K562 (cell line): ENCODE results near the gene TOM1L1. TPM values are rescaled to one million over a fixed set of nuclear protein-coding genes. Genes with fewer than 3 reads are reported as not detected.

Experiments used
- ATAC-seq: fragments of 200-7000 bp; cut with Tn5 transposase; 3 replicates; pipeline ENCODE4 v1.9.1; 2020; ENCODE audit warnings: moderate library complexity
- BruUV-seq: library from RNA; stranded (reverse); fragments of 400-500 nt; replicated peaks from 2 replicates; lab custom pipeline; 2021; lab: Mats Ljungman, UMichigan
- CTCF ChIA-PET: fragments of 300-600 bp; formaldehyde crosslinking; extraction: SDS; loops from one replicate; lab custom pipeline; 2021; ENCODE audit warnings: low intra/inter-chr PET ratio; lab: Yijun Ruan, JAX
- POLR2A ChIA-PET: fragments of 300-600, 350-650 bp; sonication (Branson Sonifier 250); formaldehyde crosslinking; extraction: SDS; loops from one replicate; lab custom pipeline; 2021; ENCODE audit warnings: antibody characterized with exemption, inconsistent platforms; lab: Yijun Ruan, JAX
- DNase-seq, 4 experiments: peaks; one replicate each; pipeline versions ENCODE4 v3.0.0 to v3.0.0-alpha.2; 2011 to 2018; ENCODE audit warnings: low spot score in 3 of 4, mixed read lengths in 3 of 4; ENCODE audit errors: extremely low read depth in 1 of 4
- FAIRE-seq: peaks from 2 replicates; lab custom pipeline; 2011; peaks lifted over from hg19 to GRCh38; lab: Jason Lieb, UNC
- H2AFZ ChIP-seq: 2 replicates; pipeline ENCODE4 v1.6.0; 2011; ENCODE audit warnings: low read depth, low read length, control low read depth, inconsistent platforms
- H3K27ac ChIP-seq: fragments of 200-600 bp; 3 replicates; pipeline ENCODE4 v1.8.0; 2011; ENCODE audit warnings: low read depth, mild to moderate bottlenecking, control low read depth, inconsistent platforms, low read length, moderate library complexity, mixed read lengths; ENCODE audit errors: extremely low read depth
- H3K27me3 ChIP-seq, 2 experiments: fragments of 300-600 bp in 1 of 2; 2 replicates in 1 of 2; 3 replicates in 1 of 2; pipeline versions ENCODE4 v1.6.0 to v1.8.0; 2011; ENCODE audit warnings: inconsistent platforms in 2 of 2, low read length in 2 of 2, mild to moderate bottlenecking in 1 of 2, mixed read lengths in 1 of 2, moderate library complexity in 1 of 2; ENCODE audit not compliant: control insufficient read depth in 2 of 2, insufficient read depth in 2 of 2
- H3K36me3 ChIP-seq: fragments of 300-600 bp; 3 replicates; pipeline ENCODE4 v1.8.0; 2011; ENCODE audit warnings: mild to moderate bottlenecking, low read length, inconsistent platforms; ENCODE audit not compliant: control insufficient read depth, insufficient read depth
- H3K4me1 ChIP-seq, 2 experiments: fragments of 200-600 bp in 1 of 2; replicated peaks in 1 of 2; 2 replicates in 1 of 2; 3 replicates in 1 of 2; pipeline versions ENCODE4 v1.5.1 to v1.8.0; 2011; ENCODE audit warnings: inconsistent platforms in 2 of 2, low read length in 2 of 2, mild to moderate bottlenecking in 1 of 2, mixed read lengths in 1 of 2, moderate library complexity in 1 of 2; ENCODE audit not compliant: control insufficient read depth in 2 of 2, insufficient read depth in 2 of 2
- H3K4me2 ChIP-seq: 2 replicates; pipeline ENCODE4 v1.6.1; 2011; ENCODE audit warnings: low read length, control low read depth, inconsistent platforms, mixed read lengths; ENCODE audit not compliant: insufficient read depth
- H3K4me3 ChIP-seq: fragments of 200-600 bp; sonication (generic), shearing (Covaris generic); 2 replicates; pipeline ENCODE4 v1.5.1; 2016; ENCODE audit warnings: control low read depth, inconsistent platforms
- H3K79me2 ChIP-seq: fragments of 200-600 bp; 3 replicates; pipeline ENCODE4 v1.8.0; 2011; ENCODE audit warnings: low read length, inconsistent platforms; ENCODE audit not compliant: control insufficient read depth, insufficient read depth
- H3K9ac ChIP-seq, 2 experiments: 2 replicates each; pipeline versions ENCODE4 v1.6.0 to v1.6.1; 2011; ENCODE audit warnings: low read depth in 2 of 2, low read length in 2 of 2, control low read depth in 1 of 2, inconsistent platforms in 1 of 2, mild to moderate bottlenecking in 1 of 2, mixed read lengths in 1 of 2; ENCODE audit not compliant: insufficient read depth in 1 of 2
- H3K9me1 ChIP-seq: one replicate; pipeline ENCODE4 v1.6.0; 2011; ENCODE audit warnings: inconsistent platforms, mild to moderate bottlenecking, low read length, moderate library complexity; ENCODE audit not compliant: control insufficient read depth, insufficient read depth
- H3K9me3 ChIP-seq: replicated peaks from 2 replicates; pipeline ENCODE4 v1.5.1; 2011; ENCODE audit warnings: low read depth, low read length, inconsistent platforms; ENCODE audit not compliant: control insufficient read depth, insufficient read depth
- H4K20me1 ChIP-seq: replicated peaks from 2 replicates; pipeline ENCODE4 v1.6.1; 2011; ENCODE audit warnings: low read length, inconsistent platforms, mixed read lengths; ENCODE audit not compliant: control insufficient read depth, insufficient read depth
- BCOR ChIP-seq: fragments of 450-650 bp; IDR thresholded peaks from 2 replicates; pipeline ENCODE4 v1.6.1; 2016
- ELF1 ChIP-seq: fragments of 200-800 bp; sonication (Bioruptor generic); IDR thresholded peaks from 2 replicates; pipeline ENCODE4 v1.6.1; 2016; ENCODE audit warnings: missing genetic modification characterization, missing compliant biosample characterization
- GTF2A2 ChIP-seq: IDR thresholded peaks from 2 replicates; pipeline ENCODE4 v1.6.1; 2016; ENCODE audit warnings: mild to moderate bottlenecking, missing genetic modification characterization, missing compliant biosample characterization
- NR4A1 ChIP-seq, 2 experiments: fragments of 250-450 bp in 1 of 2; fragments of 450-650 bp in 1 of 2; sonication (Bioruptor Pico) in 1 of 2; IDR thresholded peaks; 2 replicates each; pipeline versions ENCODE4 v1.4.0 to v1.6.1; 2016 to 2020; ENCODE audit warnings: mild to moderate bottlenecking in 2 of 2, missing compliant biosample characterization in 1 of 2, missing genetic modification characterization in 1 of 2, moderate library complexity in 1 of 2
- RBM22 ChIP-seq: fragments of 200-400 bp; formaldehyde crosslinking; IDR thresholded peaks from 2 replicates; pipeline ENCODE4 v1.6.1; 2018; ENCODE audit warnings: low read length, low read depth; ENCODE audit not compliant: poor library complexity, severe bottlenecking
- YY1 ChIP-seq, 3 experiments: IDR thresholded peaks; 2 replicates each; pipeline ENCODE4 v1.6.1; 2011; ENCODE audit warnings: low read length in 2 of 3, mild to moderate bottlenecking in 2 of 3, moderate library complexity in 2 of 3, borderline replicate concordance in 1 of 3, control low read depth in 1 of 3, low read depth in 1 of 3; ENCODE audit not compliant: insufficient read depth in 3 of 3, insufficient replicate concordance in 2 of 3, control insufficient read depth in 1 of 3, insufficient read length in 1 of 3; ENCODE audit errors: extremely low read depth in 1 of 3
- ZNF644 ChIP-seq: fragments of 200-800 bp; sonication (Bioruptor generic); IDR thresholded peaks from 2 replicates; pipeline ENCODE4 v1.6.1; 2016; ENCODE audit warnings: low read depth, missing genetic modification characterization, missing compliant biosample characterization
- WGBS: fragments of 100-300 bp; shearing (Covaris generic); methylation state at CpG from one replicate; pipeline ENCODE4 v1.1.6; 2016; ENCODE audit warnings: low coverage, mixed read lengths; ENCODE audit not compliant: insufficient coverage; ENCODE audit errors: missing lambda C conversion rate; 5-methylcytosine and 5-hydroxymethylcytosine counted together
- in situ Hi-C: fragments of 300-500 bp; cut with MboI; formaldehyde crosslinking; loops from 4 replicates; pipeline ENCODE4 v1.15.0; 2018; ENCODE audit warnings: inconsistent platforms, mixed read lengths
- intact Hi-C: fragments of 100-400 bp; cut with micrococcal nuclease; formaldehyde crosslinking; loops from 2 replicates; pipeline ENCODE4 v1.14.2; 2022
- polyA plus RNA-seq, 8 experiments: library from polyadenylated mRNA; depleted of rRNA in 4 of 8; stranded (reverse) in 5 of 8; unstranded in 3 of 8; fragments of >200 nt; fragmentation: Nextera tagmentation in 2 of 8; fragmentation: Illumina TruSeq in 1 of 8; extraction: Ambion mirVana in 2 of 8; extraction: Trizol in 1 of 8; gene quantifications; 2 replicates each; pipeline versions ENCODE4 v1.2.1 to v1.2.3, GENCODE V29; 2011 to 2014; ENCODE audit warnings: inconsistent platforms in 1 of 8, missing spikeins in 1 of 8
- total RNA-seq, 7 experiments: library from RNA; depleted of rRNA in 6 of 7; stranded (reverse); fragments of >200 nt in 6 of 7; fragmentation: Illumina TruSeq in 2 of 7; extraction: Trizol in 2 of 7; gene quantifications; 2 replicates each; pipeline versions ENCODE4 v1.2.1 to v1.2.3, GENCODE V29; 2011 to 2021; ENCODE audit warnings: low replicate concordance in 1 of 7
- TF ChIP-seq, protein P1 (sequence below): IDR thresholded peaks from 2 replicates; pipeline ENCODE4 v1.6.1; 2014; ENCODE audit warnings: antibody characterized with exemption
- TF ChIP-seq, protein P2 (sequence below): sonication (generic); formaldehyde crosslinking; IDR thresholded peaks from 2 replicates; pipeline ENCODE4 v1.8.0; 2022; ENCODE audit warnings: missing genetic modification reagents, mild to moderate bottlenecking, borderline replicate concordance
- TF ChIP-seq, protein P3 (sequence below): fragments of 250-450 bp; sonication (Bioruptor Pico); IDR thresholded peaks from 2 replicates; pipeline ENCODE4 v1.4.0; 2020

The TOM1L1 gene
- total and polyA plus RNA-seq, 9 of the 15 experiments (the other 6 are each of a cell fraction or from before 2014, with no cell fraction given), result 21.3 to 74.3 (median 31.0) TPM

DNA sequence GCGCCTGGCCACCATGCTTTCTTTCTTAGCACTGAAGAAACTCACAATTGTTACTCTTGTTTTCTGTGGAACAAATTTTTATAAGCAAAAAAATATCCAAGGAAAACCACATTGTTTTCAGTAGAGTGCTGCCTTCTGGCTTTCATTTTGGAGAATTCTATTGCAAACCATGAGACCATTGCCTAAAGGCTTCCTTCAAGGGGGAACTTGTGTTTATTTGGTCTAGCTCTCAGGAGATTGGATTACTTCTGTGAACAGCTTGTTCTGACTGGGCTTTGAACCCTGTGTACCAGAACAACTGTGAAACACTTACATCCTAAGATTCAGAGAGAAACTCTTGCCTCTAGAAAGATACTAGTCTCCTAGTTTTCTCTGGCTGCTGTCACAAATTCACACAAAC, 32.1 kb downstream of the TOM1L1 start (continued):
- TF ChIP-seq, protein P1, sequence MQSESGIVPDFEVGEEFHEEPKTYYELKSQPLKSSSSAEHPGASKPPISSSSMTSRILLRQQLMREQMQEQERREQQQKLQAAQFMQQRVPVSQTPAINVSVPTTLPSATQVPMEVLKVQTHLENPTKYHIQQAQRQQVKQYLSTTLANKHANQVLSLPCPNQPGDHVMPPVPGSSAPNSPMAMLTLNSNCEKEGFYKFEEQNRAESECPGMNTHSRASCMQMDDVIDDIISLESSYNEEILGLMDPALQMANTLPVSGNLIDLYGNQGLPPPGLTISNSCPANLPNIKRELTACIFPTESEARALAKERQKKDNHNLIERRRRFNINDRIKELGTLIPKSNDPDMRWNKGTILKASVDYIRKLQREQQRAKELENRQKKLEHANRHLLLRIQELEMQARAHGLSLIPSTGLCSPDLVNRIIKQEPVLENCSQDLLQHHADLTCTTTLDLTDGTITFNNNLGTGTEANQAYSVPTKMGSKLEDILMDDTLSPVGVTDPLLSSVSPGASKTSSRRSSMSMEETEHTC, result no peak
- TF ChIP-seq GTF2A2 (tag), result no peak
- no peak for TF ChIP-seq BCOR
- TF ChIP-seq ELF1, result no peak
- TF ChIP-seq NR4A1 (CRISPR knock-in tag; IDR thresholded peaks at IDR 0.05), result no peak
- no peak for TF ChIP-seq NR4A1 (tag; IDR thresholded peaks at IDR 0.05)
- no peak for TF ChIP-seq YY1 (IDR thresholded peaks at IDR 0.05; ENCODE audit: borderline replicate concordance in 1 of 3, control insufficient read depth in 1 of 3, extremely low read depth in 1 of 3, insufficient read depth in 3 of 3, insufficient read length in 1 of 3, insufficient replicate concordance in 2 of 3, low read depth in 1 of 3, low read length in 2 of 3)
- TF ChIP-seq ZNF644 (tag), result no peak
- TF ChIP-seq, all 486 proteins: peak for 0

DNA sequence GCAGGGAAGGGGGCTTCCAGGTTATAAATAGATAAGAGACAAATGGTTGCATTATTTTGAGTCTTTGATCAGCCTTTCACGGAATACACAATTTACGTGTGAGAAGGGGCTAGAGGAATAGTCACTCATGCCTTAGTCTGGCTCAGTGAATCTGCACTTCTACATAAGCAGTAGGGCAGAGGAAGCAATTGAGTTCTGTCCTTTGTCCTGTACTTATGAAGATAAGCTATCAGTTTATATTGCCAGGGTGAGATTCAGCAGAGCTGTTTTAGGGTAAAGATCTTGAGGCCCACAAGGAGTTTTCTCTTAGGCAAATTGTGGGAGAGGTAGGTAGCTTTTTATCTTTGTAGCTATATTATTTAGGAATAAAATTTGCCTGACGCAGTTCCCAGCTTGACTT, 33.3 kb downstream of the TOM1L1 start:
- CTCF ChIA-PET, result no interaction called here
- no peak overlapping the region for H2AFZ ChIP-seq
- peaks cover 45% of the 10 kb centered on the region; the same call in 2 of the 3 replicates for H3K36me3 ChIP-seq
- in situ Hi-C loops (no loop called here), intact Hi-C loops (no loop called here)
- no peaks in the 10 kb centered on the region for H3K79me2 ChIP-seq
- DNase-seq, result no peak
- H3K4me2 ChIP-seq, result no peak overlapping the region
- 77% methylated on average over 3 of the region's 3 CpGs for WGBS
- POLR2A ChIA-PET, result interaction anchor here (0.9 kb wide), 1 partner anchor 12 kb away, joined by 3 read pairs; no protein-coding TSS in a partner anchor
- no peak overlapping the region for H3K9ac ChIP-seq
- ATAC-seq, result no peak
- no TSS peak for BruUV-seq
- FAIRE-seq, result no peak
- no peak overlapping the region for H3K27ac ChIP-seq
- no peaks in the 10 kb centered on the region for H3K27me3 ChIP-seq
- no peaks in the 10 kb centered on the region for H4K20me1 ChIP-seq
- no peaks in the 10 kb centered on the region for H3K4me1 ChIP-seq
- H3K9me3 ChIP-seq, result no peaks in the 10 kb centered on the region
- H3K9me1 ChIP-seq, result no peaks in the 10 kb centered on the region
- no peak overlapping the region for H3K4me3 ChIP-seq
- TF ChIP-seq, protein P2, sequence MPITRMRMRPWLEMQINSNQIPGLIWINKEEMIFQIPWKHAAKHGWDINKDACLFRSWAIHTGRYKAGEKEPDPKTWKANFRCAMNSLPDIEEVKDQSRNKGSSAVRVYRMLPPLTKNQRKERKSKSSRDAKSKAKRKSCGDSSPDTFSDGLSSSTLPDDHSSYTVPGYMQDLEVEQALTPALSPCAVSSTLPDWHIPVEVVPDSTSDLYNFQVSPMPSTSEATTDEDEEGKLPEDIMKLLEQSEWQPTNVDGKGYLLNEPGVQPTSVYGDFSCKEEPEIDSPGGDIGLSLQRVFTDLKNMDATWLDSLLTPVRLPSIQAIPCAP (CRISPR knock-in tag), result no peak
- TF ChIP-seq, protein P3, sequence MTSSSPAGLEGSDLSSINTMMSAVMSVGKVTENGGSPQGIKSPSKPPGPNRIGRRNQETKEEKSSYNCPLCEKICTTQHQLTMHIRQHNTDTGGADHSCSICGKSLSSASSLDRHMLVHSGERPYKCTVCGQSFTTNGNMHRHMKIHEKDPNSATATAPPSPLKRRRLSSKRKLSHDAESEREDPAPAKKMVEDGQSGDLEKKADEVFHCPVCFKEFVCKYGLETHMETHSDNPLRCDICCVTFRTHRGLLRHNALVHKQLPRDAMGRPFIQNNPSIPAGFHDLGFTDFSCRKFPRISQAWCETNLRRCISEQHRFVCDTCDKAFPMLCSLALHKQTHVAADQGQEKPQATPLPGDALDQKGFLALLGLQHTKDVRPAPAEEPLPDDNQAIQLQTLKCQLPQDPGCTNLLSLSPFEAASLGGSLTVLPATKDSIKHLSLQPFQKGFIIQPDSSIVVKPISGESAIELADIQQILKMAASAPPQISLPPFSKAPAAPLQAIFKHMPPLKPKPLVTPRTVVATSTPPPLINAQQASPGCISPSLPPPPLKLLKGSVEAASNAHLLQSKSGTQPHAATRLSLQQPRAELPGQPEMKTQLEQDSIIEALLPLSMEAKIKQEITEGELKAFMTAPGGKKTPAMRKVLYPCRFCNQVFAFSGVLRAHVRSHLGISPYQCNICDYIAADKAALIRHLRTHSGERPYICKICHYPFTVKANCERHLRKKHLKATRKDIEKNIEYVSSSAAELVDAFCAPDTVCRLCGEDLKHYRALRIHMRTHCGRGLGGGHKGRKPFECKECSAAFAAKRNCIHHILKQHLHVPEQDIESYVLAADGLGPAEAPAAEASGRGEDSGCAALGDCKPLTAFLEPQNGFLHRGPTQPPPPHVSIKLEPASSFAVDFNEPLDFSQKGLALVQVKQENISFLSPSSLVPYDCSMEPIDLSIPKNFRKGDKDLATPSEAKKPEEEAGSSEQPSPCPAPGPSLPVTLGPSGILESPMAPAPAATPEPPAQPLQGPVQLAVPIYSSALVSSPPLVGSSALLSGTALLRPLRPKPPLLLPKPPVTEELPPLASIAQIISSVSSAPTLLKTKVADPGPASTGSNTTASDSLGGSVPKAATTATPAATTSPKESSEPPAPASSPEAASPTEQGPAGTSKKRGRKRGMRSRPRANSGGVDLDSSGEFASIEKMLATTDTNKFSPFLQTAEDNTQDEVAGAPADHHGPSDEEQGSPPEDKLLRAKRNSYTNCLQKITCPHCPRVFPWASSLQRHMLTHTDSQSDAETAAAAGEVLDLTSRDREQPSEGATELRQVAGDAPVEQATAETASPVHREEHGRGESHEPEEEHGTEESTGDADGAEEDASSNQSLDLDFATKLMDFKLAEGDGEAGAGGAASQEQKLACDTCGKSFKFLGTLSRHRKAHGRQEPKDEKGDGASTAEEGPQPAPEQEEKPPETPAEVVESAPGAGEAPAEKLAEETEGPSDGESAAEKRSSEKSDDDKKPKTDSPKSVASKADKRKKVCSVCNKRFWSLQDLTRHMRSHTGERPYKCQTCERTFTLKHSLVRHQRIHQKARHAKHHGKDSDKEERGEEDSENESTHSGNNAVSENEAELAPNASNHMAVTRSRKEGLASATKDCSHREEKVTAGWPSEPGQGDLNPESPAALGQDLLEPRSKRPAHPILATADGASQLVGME (CRISPR knock-in tag), result no peak
- TF ChIP-seq RBM22, result no peak
